AG04449 (cell line): ENCODE measurements around the gene ART3.

Source experiments
- CTCF ChIA-PET: fragments of 350-600 bp; formaldehyde crosslinking; extraction: SDS; loops from one replicate; lab custom pipeline; 2021; ENCODE audit warnings: antibody characterized with exemption; lab: Yijun Ruan, JAX
- POLR2A ChIA-PET: fragments of 400-600, 350-600 bp; formaldehyde crosslinking; extraction: SDS; loops from one replicate; lab custom pipeline; 2020; ENCODE audit warnings: antibody characterized with exemption, inconsistent platforms; lab: Yijun Ruan, JAX
- DNase-seq: peaks from one replicate; pipeline ENCODE4 v3.0.0-alpha.2; 2010; ENCODE audit warnings: low read depth, low spot score
- H3K4me3 ChIP-seq: 2 replicates; pipeline ENCODE4 v1.5.1; 2011; ENCODE audit warnings: low read depth, mild to moderate bottlenecking, control low read depth, low read length
- CTCF ChIP-seq: IDR thresholded peaks from one replicate; pipeline ENCODE4 v1.5.1; 2011; ENCODE audit warnings: mild to moderate bottlenecking, moderate library complexity, low read length, control low read depth, inconsistent platforms; ENCODE audit not compliant: insufficient read depth; ENCODE audit errors: missing control alignments

ART3 gene

GRCh38 chr4:76105652-76106051 lies 31.1 kb downstream of the ART3 start:
- H3K4me3 ChIP-seq = no peak overlapping the region
- ChIA-PET CTCF (interaction anchor here (0.7 to 2.0 kb wide), 5 partner anchors 10 to 114 kb away, joined by 3 to 9 read pairs (median 5); partner anchors contain the start of gene SDAD1), POLR2A (no interaction called here)
- no peak for DNase-seq
- no peak for TF ChIP-seq CTCF

- no peak for TF ChIP-seq CTCF
- ChIA-PET CTCF (interaction anchor here (1.7 to 2.0 kb wide), 3 partner anchors 19 to 115 kb away, joined by 5 to 9 read pairs (median 7); partner anchors contain the start of gene SDAD1), POLR2A (no interaction called here)
- DNase-seq = no peak
- H3K4me3 ChIP-seq = no peak overlapping the region
These were observed 31.9 kb downstream of the ART3 start for GRCh38 chr4:76106442-76106841.

GRCh38 chr4:76108467-76109181 lies 34.1 kb downstream of the ART3 start:
- ChIA-PET POLR2A (no interaction called here), CTCF (interaction anchor here (0.8 to 1.4 kb wide), 4 partner anchors 8 to 112 kb away, joined by 3 to 7 read pairs (median 4); no protein-coding TSS in a partner anchor)
- no peak for TF ChIP-seq CTCF
- H3K4me3 ChIP-seq = no peak overlapping the region
- DNase-seq = no peak

GRCh38 chr4:76116821-76117220 lies 42.3 kb downstream of the ART3 start:
- DNase-seq = no peak
- no peak overlapping the region for H3K4me3 ChIP-seq
- CTCF ChIA-PET = no interaction called here
- POLR2A ChIA-PET = no interaction called here
- TF ChIP-seq CTCF = no peak

GRCh38 chr4:76117536-76117935 lies 43.0 kb downstream of the ART3 start:
- ChIA-PET CTCF (no interaction called here), POLR2A (no interaction called here)
- DNase-seq = no peak
- no peak for TF ChIP-seq CTCF
- H3K4me3 ChIP-seq = no peak overlapping the region

GRCh38 chr4:76120199-76120598 lies 45.7 kb downstream of the ART3 start:
- CTCF ChIA-PET = interaction anchor here (0.8 to 1.0 kb wide), 2 partner anchors 14 to 15 kb away, joined by 3 read pairs; no protein-coding TSS in a partner anchor
- H3K4me3 ChIP-seq = no peak overlapping the region
- POLR2A ChIA-PET = no interaction called here
- no peak for DNase-seq
- no peak for TF ChIP-seq CTCF
